ENCODE results near the gene CACNA1H. TPM values are rescaled to one million over a fixed set of nuclear protein-coding genes. Genes with fewer than 3 reads are reported as not detected.
A peak's percentile ranks its signal among the peaks of the same experiment; 100 is the strongest.

CACNA1H gene
- polyA plus RNA-seq, 4 donors = 15.1 to 28.2 (median 26.1) TPM

DNA sequence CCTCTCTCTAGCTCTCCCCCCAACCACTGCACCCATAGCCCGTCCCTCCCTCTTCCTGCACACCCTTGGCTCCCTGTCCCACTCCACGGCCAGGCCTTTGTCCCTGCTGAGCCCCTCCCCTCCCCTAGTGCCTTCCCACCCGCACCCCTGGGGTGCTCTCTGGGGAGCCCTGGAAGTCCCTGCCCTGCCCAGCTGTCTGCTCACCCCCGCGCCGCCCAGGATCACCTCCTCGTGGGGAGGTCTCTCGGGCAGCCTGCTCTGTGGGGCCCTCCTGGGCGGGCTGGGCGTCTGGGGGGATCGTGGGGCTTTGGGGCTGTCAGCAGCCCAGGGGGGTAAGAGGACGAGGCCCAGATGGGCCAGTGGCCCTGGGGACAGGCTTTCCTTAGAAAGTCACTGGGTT, 18.1 kb downstream of the CACNA1H start:
- DNase-seq (ENCODE audit: low read depth in 4 of 4, low spot score in 2 of 4) = no peak

DNA sequence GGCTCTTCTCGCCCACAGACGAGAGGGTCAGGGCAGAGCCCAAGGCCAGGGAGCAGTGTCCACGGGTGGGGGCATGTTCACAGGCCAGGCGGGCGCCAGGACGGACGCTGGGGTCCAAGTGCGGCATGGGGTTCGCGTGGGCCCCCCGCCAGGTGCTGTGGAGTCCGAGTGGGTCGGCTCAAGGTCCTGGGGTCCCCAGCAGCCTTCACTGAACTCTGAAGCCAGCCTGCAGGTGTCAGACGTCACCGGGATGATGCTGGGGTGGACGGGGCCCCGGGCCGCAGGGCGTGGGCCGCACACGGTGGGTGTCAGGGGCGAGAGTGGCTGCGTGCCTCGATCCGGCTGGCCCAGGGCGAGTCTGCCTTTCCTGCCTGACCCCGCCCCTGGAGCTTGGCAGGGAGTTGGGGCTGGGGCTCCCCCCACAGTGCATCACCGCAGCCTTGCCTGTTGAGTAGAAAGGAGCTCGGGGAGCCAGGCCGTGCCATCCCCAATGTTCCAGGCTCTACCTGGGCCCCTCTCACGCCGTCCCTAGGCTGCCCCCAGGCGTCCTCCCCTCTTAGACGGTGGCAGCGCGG, 19.0 kb downstream of the CACNA1H start:
- no peak for DNase-seq (ENCODE audit: low read depth in 4 of 4, low spot score in 2 of 4)

DNA sequence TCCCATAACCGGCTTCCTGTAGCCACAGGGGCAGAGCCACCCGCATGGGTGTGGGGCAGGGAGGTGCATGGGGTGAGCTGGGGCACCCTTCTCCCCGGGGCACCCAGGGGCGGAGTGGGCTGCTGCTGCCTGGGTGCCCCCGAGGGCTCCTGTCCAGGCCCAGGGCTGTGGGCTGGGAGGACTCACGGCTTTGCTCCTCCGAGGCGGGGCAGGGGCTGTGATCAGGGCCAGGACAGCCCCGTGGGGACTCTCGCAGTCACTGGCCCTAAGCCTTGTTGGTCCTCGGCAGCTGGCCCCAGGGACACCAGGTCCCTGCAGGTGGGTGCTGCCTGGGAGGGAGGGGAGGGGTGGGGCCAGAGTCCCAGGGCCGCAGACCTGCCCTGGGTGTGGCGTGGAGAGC, 19.7 kb downstream of the CACNA1H start:
- DNase-seq (ENCODE audit: low read depth in 4 of 4, low spot score in 2 of 4) = no peak

DNA sequence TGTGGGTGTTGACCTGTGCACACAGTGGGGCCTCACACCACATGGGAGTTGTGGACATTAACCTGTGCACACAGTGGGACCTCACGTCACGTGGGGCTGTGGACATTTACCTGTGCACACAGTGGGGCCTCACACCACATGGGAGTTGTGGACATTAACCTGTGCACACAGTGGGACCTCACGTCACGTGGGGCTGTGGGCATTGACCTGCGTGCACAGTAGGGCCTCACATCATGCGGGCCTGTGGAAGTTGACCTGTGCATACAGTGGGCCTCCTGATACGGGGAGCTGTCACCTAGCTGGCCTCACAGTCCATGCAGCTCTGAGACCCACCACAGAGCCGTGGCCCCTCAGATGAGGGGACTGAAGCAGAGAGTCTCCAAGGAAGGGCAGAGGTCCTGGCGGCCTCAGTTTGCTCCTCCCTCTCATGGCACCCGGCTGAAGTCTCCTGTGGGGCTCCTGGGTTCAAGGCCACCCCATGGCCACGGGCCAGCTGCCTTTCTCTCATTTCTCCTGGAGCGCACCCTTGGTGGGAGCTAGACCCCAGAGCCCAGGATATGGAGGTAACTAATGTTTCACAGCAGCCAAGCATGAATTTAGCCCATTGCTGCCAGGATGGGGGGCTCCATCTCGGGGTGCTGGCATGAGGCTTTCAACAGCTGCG, 21.0 kb downstream of the CACNA1H start:
- DNase-seq (ENCODE audit: low read depth in 4 of 4, low spot score in 2 of 4) = no peak

DNA sequence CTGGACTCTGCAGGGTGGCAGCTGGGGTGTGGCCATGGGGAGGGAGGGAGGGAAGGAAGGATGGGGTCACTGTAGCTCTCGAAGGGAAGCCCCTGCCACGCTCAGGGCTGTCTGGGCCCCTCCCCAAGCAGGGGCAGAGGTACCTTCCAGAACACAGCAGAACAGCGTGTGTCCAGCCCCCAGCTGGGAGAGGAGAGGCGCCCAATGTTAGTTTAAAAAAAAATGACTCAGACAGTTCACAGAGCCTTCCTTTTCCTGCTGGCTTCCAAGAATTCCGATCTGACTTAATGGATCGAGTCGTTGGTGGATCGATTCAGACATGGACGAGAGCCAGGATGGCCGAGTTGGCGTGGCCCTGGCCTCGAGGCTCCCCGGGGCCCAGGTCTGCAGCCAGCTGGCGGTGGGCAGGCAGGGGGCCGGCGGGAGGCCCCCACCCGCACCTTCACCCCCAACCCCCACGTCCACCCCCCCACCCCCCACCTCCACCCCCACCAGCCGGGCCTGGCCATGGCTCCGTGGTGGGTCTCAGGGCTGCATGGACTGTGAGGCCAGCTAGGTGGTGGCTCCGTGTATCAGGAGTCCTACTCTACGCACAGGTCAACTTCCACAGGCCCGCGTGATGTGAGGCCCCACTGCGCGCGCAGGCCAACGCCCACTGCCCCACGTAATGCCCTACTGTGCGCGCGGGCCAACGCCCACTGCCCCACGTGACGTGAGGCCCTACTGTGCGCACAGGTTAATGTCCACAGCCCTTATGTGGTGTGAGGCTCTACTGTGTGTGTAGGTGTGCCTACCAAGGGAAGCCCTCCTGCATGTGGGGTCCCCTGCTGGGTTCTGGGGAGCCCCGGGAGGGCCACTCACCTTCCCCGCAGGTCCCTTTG, 21.8 kb downstream of the CACNA1H start:
- DNase-seq (ENCODE audit: low read depth in 4 of 4, low spot score in 2 of 4) = no peak

DNA sequence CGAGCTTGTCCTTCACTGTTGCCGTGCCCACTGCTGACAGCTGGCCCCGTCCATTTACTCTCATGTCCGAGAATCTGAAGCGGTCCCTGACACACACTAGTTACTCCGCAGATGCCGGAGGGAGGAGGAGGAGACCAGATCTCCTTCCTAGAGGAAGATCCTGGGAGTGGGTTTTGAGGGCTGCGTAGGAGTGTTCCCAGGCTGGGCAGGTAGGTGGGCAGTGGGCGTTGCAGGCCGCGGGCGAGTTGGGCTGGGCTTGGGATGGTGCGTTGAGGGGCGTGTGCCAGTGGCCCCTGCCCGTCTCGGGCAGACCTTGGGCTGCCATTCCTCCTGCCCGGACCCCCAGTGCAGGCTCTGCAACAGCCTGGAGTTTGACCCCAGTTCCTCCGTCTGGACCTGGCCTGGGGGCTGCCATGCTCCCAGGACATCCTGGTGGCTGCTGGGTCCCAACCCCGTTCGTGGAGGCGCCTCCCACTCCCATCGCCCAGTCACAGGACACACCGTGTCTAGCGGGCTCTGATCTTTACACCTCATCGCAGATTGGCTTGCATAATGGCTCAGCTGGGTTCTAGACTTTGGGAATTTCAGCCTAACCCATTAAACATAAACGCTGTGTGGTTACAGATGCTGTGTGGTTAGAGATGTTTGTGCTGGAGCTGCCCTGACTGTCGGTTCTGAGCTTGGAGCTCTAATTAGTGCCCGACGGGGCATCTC, 22.8 kb downstream of the CACNA1H start:
- no peak for DNase-seq (ENCODE audit: low read depth in 4 of 4, low spot score in 2 of 4)

DNA sequence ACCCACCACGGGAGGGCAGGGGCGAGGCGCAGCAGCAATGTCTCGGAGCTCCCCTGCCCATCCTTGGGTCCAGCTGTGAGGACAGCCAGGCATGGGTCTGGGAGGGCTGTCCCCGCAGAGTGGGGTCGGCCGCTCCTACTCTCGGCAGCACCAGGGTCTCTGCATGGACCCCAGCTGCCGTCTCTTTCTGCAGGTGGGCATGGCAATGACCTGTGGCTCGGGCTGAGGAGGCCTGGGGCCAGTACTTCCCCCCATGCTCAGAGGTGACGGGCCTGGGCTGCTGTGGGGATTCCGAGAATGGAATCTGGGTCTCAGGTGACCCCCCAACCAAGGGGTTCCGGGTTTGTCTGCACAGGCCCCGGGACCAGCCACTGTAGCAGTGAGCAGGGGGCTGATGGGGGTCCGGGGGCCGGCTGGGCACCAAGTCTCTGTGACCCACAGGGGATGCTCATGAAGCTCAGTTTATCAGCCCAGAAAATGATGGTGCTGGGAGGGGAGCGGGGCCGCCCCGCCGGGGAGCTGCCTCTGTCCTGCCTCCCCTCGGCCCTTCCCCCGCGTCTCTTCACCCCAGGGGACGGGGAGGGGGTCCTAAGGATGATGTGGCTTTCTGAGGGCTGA, 23.5 kb downstream of the CACNA1H start:
- DNase-seq (ENCODE audit: low read depth in 4 of 4, low spot score in 2 of 4) = no peak

DNA sequence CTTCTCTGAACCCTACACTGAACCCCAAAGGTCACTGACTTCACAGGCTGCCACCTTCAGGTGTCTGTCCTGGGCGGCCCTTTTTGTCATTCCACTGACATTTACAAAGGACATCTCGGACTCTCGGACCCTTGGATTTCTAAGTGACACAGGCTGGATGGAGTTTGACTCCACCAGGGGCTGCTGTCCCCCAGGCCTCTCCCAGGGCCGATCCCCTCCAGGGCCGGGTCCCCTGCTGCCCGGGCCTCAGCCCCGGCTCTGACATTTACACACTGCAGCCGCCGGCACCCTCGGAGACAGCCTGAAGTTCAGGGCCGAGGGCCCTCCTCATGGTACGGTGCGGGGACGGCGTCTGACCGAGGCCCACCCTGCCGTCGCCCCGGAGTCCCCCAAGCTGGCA, 24.1 kb downstream of the CACNA1H start:
- no peak for DNase-seq (ENCODE audit: low read depth in 4 of 4, low spot score in 2 of 4)

DNA sequence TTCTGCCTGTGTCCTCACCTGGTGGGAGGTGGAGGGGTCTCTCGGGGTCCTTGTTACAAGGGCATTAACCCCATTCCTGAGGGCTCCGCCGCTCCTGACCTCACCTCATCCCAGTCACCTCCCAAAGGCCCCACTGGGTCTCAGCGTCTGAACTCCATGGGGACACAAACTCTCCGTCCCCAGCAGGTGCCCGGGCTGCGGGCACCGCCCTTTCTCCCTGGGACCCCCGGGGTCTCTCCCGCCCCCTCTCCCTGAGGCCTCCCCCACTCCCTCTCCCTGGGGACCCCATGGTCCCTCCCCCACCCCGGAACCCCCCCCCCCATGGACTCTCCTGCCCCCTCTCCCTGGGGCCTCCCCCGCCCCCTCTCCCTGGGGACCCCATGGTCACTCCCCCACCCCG, 24.8 kb downstream of the CACNA1H start:
- no peak for DNase-seq (ENCODE audit: low read depth in 4 of 4, low spot score in 2 of 4)

DNA sequence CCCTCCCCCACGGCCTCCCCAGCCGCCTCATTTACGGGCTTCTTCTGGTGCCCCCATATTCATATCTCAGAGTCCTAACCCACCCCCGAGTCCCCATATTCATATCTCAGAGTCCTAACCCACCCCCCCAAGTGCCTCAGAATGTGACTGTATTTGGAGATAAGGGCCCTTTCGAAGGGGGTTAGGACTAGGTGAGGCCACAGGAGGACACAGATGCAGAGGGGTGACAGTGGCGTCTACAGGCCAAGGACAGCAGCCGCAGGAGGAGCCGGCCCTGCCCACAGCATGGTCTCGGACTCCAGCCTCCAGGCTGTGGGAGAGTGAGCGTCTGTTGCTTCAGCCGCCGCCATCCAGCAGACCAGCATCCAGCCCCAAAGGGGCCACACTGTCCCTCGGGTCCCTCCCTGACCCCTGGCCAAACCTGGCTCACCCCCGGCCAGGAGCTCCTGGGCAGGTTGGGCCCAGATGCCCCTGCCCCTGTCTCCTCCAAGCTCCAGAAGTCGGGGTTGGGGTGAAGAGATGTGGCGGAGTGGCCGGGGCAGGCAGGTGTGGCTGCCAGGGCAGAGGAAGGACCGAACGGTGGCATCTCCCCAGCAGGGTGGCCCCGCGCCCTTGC, 25.5 kb downstream of the CACNA1H start:
- DNase-seq (ENCODE audit: low read depth in 4 of 4, low spot score in 2 of 4) = no peak

DNA sequence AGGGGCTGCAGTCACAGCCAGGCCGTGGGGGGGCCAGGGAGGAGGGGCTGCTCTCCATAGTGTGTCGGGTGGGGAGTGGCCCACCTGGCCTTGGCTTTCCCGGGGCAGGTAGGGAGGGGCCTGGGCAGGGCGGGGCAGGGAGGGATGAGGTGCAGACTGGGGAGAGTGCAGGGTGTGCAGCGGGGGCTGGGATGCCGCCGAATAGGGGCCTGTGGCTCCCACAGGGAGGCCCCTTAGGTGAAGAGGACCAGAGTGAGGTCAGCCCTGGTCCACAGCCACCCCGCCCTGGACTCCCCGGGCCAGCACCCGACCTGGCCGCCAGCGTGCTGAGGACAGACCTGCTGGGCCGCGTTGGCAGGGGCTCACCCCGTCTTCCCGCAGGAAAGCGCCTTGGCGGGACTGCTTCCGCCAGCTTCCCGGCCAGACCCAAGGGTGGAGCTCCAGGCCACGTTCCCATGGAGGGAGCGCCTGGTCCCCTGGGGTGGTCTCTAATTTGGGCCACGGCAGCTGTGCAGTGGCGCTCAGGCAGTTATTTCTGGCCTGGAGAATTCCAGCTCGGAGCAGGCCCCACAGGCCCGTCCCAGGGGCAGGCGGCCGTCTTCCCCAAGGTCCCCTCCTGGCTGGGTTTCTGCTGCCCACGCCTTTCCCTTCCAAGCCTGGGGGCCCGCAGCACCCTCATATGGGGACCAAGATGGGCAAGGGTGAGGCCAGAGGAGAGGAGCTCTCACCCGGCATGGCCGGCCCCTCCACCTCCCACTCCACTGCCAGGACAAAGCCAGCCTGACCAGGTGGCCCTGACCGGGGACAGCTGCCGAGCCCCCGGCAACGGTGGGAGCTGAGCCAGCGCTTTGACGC, 27.9 kb downstream of the CACNA1H start:
- no peak for DNase-seq (ENCODE audit: low read depth in 4 of 4, low spot score in 2 of 4)

DNA sequence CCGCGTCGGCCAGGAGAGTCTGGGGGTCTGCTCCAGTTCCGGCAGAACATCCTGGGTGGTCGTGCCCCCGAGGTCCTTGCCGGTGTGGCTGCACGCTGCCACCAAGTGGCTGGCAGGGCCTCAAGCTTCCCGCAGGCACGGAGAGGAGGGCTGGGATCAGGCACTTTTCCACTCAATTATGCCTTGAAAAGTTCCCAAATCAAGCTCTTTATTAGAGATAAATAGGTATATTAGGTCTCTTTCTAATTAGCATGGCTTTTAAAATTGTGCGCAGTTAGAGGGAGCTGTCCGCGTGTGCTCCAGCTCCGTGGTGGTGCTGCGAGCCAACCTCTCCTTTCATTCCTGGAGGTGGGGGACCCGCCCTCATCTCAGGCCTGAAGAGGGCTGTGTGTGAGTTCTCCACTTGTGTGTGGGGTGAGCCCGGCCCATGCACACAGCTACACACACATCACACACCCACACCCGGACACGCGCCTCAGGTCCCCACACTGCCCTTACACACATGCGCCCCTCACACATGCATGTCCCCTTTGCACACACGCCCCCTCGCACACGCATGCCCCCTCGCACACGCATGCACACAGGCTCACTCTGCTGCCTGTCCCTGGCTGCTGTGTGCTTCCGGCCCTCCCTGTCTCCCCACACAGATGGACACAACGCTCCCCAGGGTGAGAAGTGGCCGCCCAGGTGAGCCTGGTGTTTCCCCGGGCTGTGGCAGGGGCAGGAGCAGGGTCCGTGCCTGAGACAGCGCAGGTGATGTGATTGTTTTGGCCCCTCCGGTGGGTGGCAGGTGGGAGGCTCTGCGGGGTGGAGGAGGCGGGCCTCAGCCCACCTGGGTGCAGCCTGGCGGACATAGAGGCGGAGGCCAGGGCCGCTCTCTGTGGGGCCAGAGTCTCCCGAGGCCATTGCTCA, 28.8 kb downstream of the CACNA1H start:
- no peak for DNase-seq (ENCODE audit: low read depth in 4 of 4, low spot score in 2 of 4)

DNA sequence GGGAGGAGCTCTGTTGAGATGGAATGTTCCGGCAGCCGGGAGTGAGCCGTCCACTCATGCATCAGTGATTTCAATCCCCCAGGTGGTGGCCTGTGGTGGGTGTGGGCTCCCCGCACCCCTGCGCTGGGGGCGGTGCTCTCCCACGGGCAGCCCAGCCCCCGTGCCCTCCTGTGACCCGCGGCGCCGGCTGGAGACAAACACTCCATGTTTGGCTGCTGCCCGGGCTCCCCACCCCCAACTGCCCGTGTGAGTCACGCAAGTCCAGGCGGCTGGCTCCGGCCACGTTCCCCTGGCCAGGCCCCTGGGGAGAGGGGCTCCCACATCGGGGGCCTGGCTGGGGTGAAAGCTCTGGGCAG, 29.4 kb downstream of the CACNA1H start:
- peak in 1 of 4 donors; percentile 75 for DNase-seq (ENCODE audit: low read depth in 4 of 4, low spot score in 2 of 4)

DNA sequence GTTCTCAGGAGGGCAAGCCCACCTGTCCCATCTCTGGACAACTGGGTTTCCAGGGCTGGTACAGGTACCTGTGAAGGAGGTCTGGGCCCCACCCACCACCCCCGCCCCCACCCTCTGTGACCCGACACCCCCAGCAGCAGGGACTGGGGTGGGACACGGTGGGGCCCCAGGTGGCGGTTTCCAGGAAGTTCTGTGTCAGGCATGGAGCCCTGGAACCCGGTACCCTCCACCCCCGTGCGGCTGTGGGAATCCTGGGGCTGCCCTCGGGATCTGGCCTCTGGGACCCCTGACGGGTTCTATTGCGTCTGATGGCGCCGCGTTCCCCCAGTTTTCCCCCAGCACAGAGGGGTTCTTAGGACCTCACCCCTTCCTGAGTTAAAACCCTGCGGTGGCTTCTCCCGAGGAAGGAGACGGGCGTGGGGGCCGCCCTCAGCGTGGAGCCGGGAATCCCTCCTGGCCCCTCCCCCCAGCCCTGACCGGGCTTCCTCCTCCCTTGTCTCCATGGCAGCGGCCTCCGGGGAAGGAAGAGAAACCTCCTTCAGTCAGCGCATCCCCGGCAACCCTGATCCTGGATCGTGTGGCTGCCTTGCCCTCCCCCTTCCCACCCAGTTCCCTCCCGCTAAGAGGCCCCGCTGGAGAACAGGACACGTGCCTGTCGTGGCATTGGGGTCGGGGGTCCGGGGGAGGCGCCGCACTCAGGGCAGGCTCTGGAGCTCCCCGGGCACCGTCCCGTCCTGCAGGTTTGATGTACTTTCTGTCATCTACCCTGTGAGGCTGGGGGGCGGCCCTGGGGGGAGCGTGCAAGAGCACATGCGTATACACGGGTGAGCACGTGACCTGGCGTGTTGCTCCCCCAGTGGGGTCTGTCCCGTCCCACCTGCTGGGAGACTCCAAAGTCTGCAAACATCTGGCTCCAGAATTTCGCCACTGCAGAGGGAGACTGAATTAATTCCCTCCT, 30.3 kb downstream of the CACNA1H start:
- peak in 1 of 4 donors; percentile 73 for DNase-seq (ENCODE audit: low read depth in 4 of 4, low spot score in 2 of 4)

DNA sequence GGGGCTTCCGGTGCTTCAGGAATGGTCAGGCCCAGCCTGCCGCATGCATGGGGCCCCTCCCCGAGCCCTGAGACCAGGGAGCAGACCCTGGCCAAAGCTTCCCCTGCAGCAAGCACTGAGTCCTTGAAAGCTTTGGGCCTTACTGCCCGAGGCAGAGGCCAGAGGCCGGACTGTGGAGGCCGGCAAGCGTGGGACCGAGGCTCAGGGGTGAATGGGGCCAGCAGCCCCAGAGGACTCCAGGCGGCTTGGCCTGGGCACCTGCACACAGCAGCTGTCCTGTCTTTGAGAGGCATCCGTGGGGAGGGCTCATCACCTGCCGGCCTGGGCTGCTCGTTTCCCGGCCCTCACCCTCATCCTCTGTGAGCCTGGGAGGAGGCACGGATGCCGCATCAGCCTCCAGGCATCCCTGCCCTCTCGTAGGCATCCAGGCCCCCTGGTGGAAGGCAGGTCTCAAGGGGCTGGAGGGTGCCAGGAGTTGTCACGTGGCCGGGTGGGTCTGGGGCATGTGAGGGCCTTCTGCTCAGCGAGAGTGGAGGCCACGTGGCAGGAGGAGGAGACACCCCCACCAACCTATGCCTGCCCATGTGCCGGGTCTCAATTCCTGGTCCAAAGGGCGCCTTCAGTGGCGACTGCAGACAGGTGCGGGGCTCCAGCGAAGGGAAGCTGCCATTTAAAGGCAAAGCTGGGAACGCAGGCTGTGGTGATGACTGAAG, 31.4 kb downstream of the CACNA1H start:
- no peak for DNase-seq (ENCODE audit: low read depth in 4 of 4, low spot score in 2 of 4)

DNA sequence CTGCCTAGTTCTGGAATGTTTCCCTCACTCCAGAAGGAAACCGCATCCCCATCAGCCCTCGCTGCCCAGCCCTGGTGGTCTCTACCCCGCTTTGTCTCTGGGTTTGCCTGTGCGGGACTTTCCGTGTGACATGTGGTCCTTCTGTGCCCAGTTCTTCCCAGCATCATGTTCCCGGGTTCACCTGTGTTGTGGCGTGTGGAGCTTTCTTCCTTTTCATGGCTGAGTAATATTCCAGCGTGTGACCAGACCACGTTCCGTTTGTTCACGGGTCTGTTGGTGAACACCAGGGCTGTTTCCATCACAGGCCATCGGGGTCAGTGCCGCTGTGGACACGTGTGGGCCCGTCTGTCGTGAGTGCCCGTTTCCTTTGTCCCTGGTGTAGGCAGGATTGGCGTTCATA, 32.1 kb downstream of the CACNA1H start:
- DNase-seq (ENCODE audit: low read depth in 4 of 4, low spot score in 2 of 4) = no peak

Data from left renal cortex interstitium (tissue), 4 donors.